HepG2 (cell line): Measurements from ENCODE around the gene HMCN2. TPM values are rescaled to one million over a fixed set of nuclear protein-coding genes. Genes with fewer than 3 reads are reported as not detected.

ENCODE experiments used
- ATAC-seq: fragments of 200-7000 bp; cut with Tn5 transposase; 3 replicates; pipeline ENCODE4 v1.9.1; 2020; ENCODE audit warnings: mild to moderate bottlenecking, moderate library complexity
- BruUV-seq: library from RNA; stranded (reverse); fragments of 400-500 nt; replicated peaks from 2 replicates; lab custom pipeline; 2021; lab: Mats Ljungman, UMichigan
- CTCF ChIA-PET: fragments of 300-600 bp; formaldehyde crosslinking; extraction: SDS; loops from one replicate; lab custom pipeline; 2021; ENCODE audit warnings: low total read pairs, inconsistent platforms, low intra/inter-chr PET ratio; lab: Yijun Ruan, JAX
- POLR2A ChIA-PET: fragments of 350-600 bp; sonication (Branson Sonifier 250); formaldehyde crosslinking; loops from one replicate; lab custom pipeline; 2020; ENCODE audit warnings: antibody characterized with exemption, inconsistent platforms; lab: Yijun Ruan, JAX
- DNase-seq: peaks from one replicate; pipeline ENCODE4 v3.0.0-alpha.2; 2015; ENCODE audit warnings: low spot score
- FAIRE-seq: peaks from 3 replicates; lab custom pipeline; 2011; peaks lifted over from hg19 to GRCh38; lab: Jason Lieb, UNC
- H2AFZ ChIP-seq: one replicate; pipeline ENCODE4 v1.6.1; 2011; ENCODE audit warnings: low read length, inconsistent platforms
- H3K27ac ChIP-seq: fragments of 300-600 bp; 3 replicates; pipeline ENCODE4 v1.8.0; 2011; ENCODE audit warnings: mixed run types, mild to moderate bottlenecking, mixed read lengths, low read length, inconsistent platforms; ENCODE audit not compliant: insufficient read depth; ENCODE audit errors: extremely low read length
- H3K27me3 ChIP-seq, 2 experiments: fragments of 200-600 bp in 1 of 2; 2 replicates in 1 of 2; 3 replicates in 1 of 2; pipeline versions ENCODE4 v1.6.0 to v1.8.0; 2011; ENCODE audit warnings: low read length in 2 of 2, mild to moderate bottlenecking in 2 of 2, moderate library complexity in 2 of 2, inconsistent platforms in 1 of 2; ENCODE audit not compliant: insufficient read depth in 2 of 2, control insufficient read depth in 1 of 2
- H3K36me3 ChIP-seq, 2 experiments: fragments of 200-600 bp in 1 of 2; replicated peaks in 1 of 2; 2 replicates in 1 of 2; 3 replicates in 1 of 2; pipeline versions ENCODE4 v1.5.1 to v1.8.0; 2011; ENCODE audit warnings: low read length in 2 of 2, inconsistent platforms in 1 of 2; ENCODE audit not compliant: insufficient read depth in 2 of 2, control insufficient read depth in 1 of 2
- H3K4me1 ChIP-seq: 2 replicates; pipeline ENCODE4 v1.5.1; 2012; ENCODE audit warnings: low read length, inconsistent platforms; ENCODE audit not compliant: insufficient read depth
- H3K4me2 ChIP-seq: 2 replicates; pipeline ENCODE4 v1.6.0; 2011; ENCODE audit warnings: low read depth, low read length, inconsistent platforms
- H3K4me3 ChIP-seq, 3 experiments: fragments of 200-600 bp in 1 of 3; sonication (generic), shearing (Covaris generic) in 1 of 3; replicated peaks in 1 of 3; 2 replicates each; pipeline ENCODE4 v1.5.1; 2011 to 2016; ENCODE audit warnings: low read length in 3 of 3, inconsistent platforms in 2 of 3, low read depth in 2 of 3, mild to moderate bottlenecking in 2 of 3, control low read depth in 1 of 3, mixed read lengths in 1 of 3; ENCODE audit not compliant: insufficient read depth in 1 of 3
- H3K79me2 ChIP-seq: one replicate; pipeline ENCODE4 v1.6.1; 2011; ENCODE audit warnings: low read length, inconsistent platforms; ENCODE audit not compliant: insufficient read depth
- H3K9ac ChIP-seq: 2 replicates; pipeline ENCODE4 v1.6.0; 2011; ENCODE audit warnings: mild to moderate bottlenecking, low read depth, low read length, inconsistent platforms; ENCODE audit not compliant: insufficient read depth
- H3K9me3 ChIP-seq: 2 replicates; pipeline ENCODE4 v1.5.1; 2012; ENCODE audit warnings: mild to moderate bottlenecking, low read length
- H4K20me1 ChIP-seq: 2 replicates; pipeline ENCODE4 v1.6.0; 2011; ENCODE audit warnings: inconsistent platforms, mild to moderate bottlenecking, low read length, moderate library complexity; ENCODE audit not compliant: insufficient read depth
- BRD4 ChIP-seq: sonication (generic); formaldehyde crosslinking; IDR thresholded peaks from 2 replicates; pipeline ENCODE4 v1.4.0; 2020; ENCODE audit warnings: missing genetic modification reagents
- PHF5A ChIP-seq: IDR thresholded peaks from one replicate; pipeline ENCODE4 v1.6.1; 2018; ENCODE audit warnings: low read depth, missing genetic modification reagents; ENCODE audit not compliant: unreplicated experiment
- ZKSCAN1 ChIP-seq: fragments of 150-350 bp; IDR thresholded peaks from 2 replicates; pipeline ENCODE4 v1.6.1; 2014; ENCODE audit warnings: low read length
- ZNF556 ChIP-seq: sonication (generic); formaldehyde crosslinking; IDR thresholded peaks from 2 replicates; pipeline ENCODE4 v1.4.0; 2020; ENCODE audit warnings: mild to moderate bottlenecking, missing genetic modification reagents, borderline replicate concordance
- ZNF660 ChIP-seq: sonication (generic); formaldehyde crosslinking; IDR thresholded peaks from 2 replicates; pipeline ENCODE4 v1.5.1; 2020; ENCODE audit warnings: mild to moderate bottlenecking, low read depth, missing genetic modification reagents, borderline replicate concordance
- ZNF768 ChIP-seq: sonication (generic); formaldehyde crosslinking; IDR thresholded peaks from 2 replicates; pipeline ENCODE4 v1.4.0; 2020; ENCODE audit warnings: missing genetic modification reagents
- WGBS: methylation state at CpG from one replicate; pipeline ENCODE4 v1.1.6; 2017; ENCODE audit warnings: low lambda C conversion rate; 5-methylcytosine and 5-hydroxymethylcytosine counted together
- in situ Hi-C: cut with HindIII; loops from 2 replicates; pipeline ENCODE4 v1.10.0; 2017; ENCODE audit warnings: low pct_unique_long_range_greater_than_20kb; ENCODE audit not compliant: extremely low pct_ligation_motif_present
- intact Hi-C: fragments of 100-400 bp; cut with micrococcal nuclease; formaldehyde crosslinking; loops from one replicate; pipeline ENCODE4 v1.10.0; 2022; ENCODE audit not compliant: unreplicated experiment
- polyA plus RNA-seq, 8 experiments: library from polyadenylated mRNA; depleted of rRNA in 3 of 8; stranded (reverse) in 7 of 8; unstranded in 1 of 8; fragments of >200 nt; fragmentation: Illumina TruSeq in 4 of 8; extraction: Trizol in 4 of 8; gene quantifications; 2 replicates each; pipeline versions ENCODE4 v1.2.1 to v1.2.3, GENCODE V29; 2011 to 2016; ENCODE audit warnings: low read depth in 4 of 8, missing spikeins in 1 of 8, mixed read lengths in 1 of 8; ENCODE audit not compliant: insufficient read depth in 1 of 8
- total RNA-seq, 5 experiments: library from RNA; depleted of rRNA; stranded (reverse); fragments of >200 nt; fragmentation: Illumina TruSeq; extraction: Trizol; gene quantifications; 2 replicates each; pipeline ENCODE4 v1.2.3, GENCODE V29; 2016; ENCODE audit warnings: low read depth in 1 of 5

Gene HMCN2
- total and polyA plus RNA-seq, 2 of the 13 experiments (the other 11 are each of a cell fraction or from before 2014, with no cell fraction given): 0.09 TPM; not detected in 1

- no TSS peak for BruUV-seq
- no peaks in the 10 kb centered on the region; a peak in 1 of 5 replicates for H3K36me3 ChIP-seq
- ChIA-PET CTCF (interaction anchor here (3.0 kb wide), 1 partner anchor 220 kb away, joined by 40 read pairs; no protein-coding TSS in a partner anchor), POLR2A (no interaction called here)
- no peak overlapping the region for H3K4me3 ChIP-seq
- intact Hi-C loops: no loop called here
- no peak overlapping the region for H2AFZ ChIP-seq
- H3K27ac ChIP-seq: no peak overlapping the region
- peaks cover 12% of the 10 kb centered on the region for H3K4me1 ChIP-seq
- 94% methylated on average over 10 of the region's 27 CpGs for WGBS
- no peak overlapping the region for H3K4me2 ChIP-seq
- no peaks in the 10 kb centered on the region for H4K20me1 ChIP-seq
- FAIRE-seq (no peak), DNase-seq (no peak), ATAC-seq (no peak)
- no peaks in the 10 kb centered on the region for H3K9me3 ChIP-seq
- H3K9ac ChIP-seq: no peak overlapping the region
- H3K27me3 ChIP-seq: no peaks in the 10 kb centered on the region
- no peaks in the 10 kb centered on the region for H3K79me2 ChIP-seq
- no peak for TF ChIP-seq ZNF660
- peak; percentile 92 for TF ChIP-seq ZNF768 (CRISPR knock-in tag)
- TF ChIP-seq BRD4 (CRISPR knock-in tag): no peak
- no peak for TF ChIP-seq PHF5A
- no peak for TF ChIP-seq ZNF556
- no peak for TF ChIP-seq ZKSCAN1
- TF ChIP-seq, all 625 proteins: peak for 1
- in situ Hi-C loops: no loop called here
Observed at GRCh38 chr9:130462685-130463540, 197.4 kb downstream of the HMCN2 start.
